COLO668 (cell line): ENCODE results near the gene KCNQ1.

Experiments
- DNase-seq: peaks from one replicate; lab custom pipeline; 2025; ENCODE audit not compliant: unreplicated experiment; lab: John Stamatoyannopoulos, UW

The KCNQ1 gene

DNA sequence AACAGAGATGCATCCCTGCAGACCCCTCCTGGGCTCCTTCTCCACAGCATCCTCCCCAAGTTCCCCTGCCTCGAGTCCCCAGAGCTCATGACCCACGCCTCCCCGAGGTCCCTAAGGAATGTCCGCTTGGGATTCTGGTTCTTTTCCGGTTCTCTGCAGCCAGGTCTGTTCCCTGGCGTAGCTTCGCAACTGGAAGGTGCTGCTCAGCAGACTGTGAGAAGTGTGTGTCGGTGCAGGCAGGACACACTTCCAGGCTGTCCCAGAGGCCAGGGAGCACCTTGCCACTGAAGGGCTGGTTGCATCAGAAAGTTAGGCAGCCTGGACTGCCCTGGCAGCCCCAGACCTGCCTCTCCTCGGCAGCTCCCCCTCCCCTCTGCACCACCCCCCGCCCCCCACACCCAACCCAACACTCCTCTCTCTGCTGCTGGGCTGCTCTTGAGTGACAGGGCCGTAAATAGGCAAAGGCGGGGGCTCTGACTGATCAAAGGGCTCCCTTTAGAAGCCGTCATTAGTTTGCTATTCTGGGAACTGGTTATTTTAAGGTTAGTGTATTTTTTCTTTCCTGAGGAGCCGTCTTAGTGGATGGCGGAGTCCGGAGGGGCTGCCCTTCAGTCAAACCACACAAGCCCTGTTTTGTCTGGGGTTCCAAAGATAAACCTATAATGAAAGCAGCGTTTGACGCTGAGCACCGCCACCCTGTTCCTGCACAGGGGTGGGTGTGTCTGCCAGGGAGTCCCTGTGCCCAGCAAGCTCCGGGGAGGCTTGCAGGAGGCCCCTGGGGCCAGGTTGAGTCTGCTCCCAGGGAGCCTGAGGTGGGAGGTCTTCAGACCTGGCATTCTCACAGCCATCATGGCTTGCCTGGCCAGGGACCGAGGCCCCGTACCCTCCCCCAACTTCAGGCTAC lies 343.6 kb downstream of the KCNQ1 start:
- no peak for DNase-seq

DNA sequence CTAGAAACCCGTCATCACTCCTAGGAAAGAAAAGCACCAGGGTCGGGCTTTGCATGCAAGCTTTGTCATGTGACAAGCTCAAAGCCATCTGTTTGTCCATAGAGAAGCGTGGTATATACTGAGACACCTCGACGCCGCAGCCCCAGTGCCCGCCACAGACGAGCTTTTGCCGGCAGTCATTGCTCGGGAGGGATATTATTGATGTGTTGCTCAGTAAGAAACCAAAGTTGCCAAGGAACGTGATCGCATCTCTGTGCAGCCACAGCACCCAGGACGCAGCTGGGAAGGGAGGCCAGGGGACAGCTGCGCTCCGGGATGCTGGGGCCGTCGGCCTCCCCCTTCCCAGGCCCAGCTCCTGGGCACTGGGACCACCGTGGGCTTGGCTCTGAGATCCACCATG lies 344.5 kb downstream of the KCNQ1 start:
- no peak for DNase-seq

DNA sequence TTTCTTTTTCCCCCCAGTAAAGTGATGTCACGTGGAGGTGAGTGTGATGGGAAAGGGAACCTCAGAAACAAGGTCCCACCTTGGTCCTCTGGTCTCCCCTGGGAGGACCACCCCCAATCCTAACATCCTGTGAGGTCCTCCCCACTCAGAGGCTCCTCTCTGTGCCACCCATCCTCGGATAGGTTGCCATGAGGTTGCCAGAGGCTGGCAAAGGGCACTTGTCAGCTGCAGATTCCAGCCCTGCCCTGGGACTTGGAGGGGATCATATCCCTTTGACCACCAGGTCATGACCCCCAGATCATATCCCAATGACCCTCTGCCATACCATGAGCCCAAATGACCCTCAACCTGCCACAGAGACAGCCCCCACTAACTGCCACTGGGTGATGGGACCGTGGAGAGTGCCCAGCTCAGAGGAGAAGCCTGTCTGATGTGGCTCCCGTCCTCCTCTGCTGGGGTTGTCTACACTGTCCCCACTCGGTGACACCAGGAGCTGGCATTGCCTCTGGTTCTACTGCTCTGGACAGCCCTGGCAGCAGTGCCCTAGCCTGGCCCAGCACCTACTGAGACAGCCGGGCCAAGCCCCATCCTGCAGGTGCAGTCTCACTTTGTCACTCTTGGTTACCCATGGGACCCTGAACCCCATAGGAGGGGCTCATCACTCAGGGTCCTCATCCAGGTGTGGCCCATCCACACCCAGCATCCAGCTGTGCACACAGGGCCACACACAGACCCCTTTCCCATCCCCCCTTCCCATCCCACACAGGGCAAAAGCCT lies 345.2 kb downstream of the KCNQ1 start:
- no peak for DNase-seq

DNA sequence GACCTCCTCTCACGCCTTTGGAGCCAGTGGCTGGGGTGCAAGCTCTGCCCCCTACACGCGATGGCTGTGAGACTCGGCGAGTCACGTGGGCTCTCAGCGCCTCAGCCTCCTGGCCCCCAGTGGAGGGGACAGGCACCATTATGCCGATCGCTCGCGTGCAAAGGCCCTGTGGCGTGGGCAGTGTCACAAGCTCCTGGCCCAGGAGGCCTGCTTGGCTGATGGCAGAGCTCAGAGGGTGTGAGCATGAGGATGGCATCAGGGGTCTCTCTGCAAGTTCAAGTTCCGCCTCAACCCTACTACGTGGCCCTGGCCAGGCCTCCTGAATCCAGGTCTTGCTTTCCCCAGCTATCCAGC lies 345.7 kb downstream of the KCNQ1 start:
- no peak for DNase-seq

DNA sequence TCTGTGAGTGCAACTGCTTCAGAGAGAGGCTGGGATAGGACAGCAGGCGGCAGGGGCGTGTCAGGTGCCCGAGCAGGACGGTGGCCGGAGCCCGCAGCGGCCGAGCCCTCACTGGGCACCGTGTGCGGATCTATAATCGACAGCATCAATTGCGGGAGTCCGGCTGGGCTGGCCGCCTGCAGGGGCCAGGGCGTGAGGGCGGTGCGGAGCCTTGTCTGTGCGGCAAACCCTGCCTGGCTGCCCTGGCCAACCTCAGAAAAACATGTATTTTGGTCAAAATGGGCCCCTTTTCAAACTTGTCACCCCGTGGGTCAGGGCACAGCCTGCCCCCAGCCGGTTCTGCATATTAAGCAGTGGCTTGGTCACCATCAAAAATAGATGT lies 346.3 kb downstream of the KCNQ1 start:
- no peak for DNase-seq

DNA sequence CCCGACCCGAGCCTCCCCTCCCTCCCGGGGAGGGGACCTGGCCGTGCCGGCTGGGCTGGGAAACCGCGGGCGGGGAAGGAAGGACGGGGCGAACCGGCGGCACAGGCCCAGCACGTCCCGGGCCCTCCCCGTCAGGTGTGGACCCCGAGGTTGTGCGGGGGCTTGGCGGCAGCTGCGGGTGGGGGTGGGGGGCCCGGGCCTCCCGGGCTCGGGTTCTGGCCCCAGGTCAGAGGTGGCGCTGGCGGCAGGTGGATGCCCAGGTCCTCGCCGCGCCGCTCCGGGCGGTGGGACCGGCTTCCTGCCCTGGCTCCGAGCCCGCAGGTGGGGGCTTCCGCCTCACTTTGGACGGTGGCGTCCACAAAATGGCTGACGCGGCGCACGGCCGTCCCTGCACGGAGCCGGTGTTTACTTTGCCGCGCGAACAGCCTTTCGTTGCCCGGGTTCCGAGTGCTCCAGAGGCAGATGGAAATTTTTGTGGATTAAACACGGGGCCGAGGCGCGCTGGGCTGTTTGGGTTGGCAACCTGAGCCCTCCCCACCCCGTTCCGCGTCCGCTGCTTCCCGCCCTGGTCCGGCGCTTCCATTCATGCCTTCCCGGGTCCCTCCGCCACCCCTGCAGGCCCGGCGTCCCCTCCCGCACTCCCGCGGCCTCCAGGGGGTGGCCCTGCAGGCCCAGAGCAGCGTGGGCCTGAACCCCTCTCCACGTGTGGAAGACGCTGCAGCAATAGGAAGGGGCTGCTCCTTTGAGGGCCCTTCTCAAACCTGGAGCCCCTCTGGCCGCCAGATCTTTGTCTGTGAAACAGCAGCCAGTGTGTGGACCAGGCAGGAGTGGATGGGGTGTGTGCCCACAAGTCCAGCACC lies 346.9 kb downstream of the KCNQ1 start:
- DNase-seq = peak; percentile 67

DNA sequence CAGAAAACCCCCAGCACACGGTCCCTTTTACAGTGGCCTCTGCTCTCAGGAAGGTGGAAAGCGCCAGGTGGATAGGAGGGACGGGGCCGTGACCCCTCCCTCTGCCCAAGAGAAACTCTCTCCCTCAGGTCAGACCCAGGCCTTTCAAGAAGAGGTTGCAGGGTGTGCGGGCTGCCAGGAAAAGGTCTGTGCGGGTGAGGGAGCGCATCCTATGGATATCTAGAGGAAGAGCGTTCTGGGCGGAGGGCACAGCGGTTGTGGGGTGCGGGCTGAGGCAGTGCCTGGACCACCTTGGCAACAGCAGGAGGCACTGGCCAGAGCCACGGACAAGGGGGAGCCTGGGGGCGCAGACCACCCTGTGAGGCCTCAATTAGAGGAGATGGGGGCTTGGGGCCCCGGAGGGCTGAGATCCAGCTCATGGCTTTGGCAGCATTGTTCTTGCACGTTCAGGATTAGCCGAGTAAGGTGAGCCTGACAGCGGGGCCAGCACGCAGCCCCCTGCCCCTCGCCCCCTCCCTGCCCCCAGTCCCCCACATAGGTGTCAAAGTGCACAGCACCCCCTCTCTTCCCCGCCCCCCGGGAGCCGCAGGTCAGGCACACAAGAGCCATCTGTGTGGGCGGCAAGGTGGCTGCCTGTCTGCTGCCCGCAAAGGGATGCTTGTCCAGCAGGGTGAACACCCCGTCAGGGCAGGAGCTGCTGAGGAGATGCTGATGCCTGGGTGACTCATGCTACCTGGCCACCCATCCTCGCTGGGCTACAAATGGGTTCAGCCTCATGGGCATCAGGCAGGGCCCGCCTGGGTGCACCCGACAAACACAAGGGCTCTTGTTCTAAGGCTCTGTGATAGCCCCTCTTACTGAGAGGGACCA lies 347.8 kb downstream of the KCNQ1 start:
- DNase-seq = no peak

DNA sequence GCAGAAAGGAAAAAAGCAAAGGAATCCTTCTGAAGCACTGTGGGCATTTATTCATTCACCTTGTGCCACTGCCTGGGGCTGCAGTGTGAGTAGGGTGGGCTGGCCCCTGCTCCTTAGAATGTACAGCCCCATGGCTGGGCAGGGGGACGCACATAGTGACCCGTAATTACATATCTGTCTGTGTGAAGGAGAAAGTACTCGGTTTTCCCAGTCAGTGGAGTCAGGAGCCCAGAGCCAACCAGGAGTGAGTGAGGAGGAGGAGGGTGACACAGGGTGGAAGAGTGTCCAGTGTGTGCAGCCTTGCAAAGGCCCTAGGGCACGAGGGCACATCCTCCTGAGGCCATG lies 348.9 kb downstream of the KCNQ1 start:
- DNase-seq = no peak

DNA sequence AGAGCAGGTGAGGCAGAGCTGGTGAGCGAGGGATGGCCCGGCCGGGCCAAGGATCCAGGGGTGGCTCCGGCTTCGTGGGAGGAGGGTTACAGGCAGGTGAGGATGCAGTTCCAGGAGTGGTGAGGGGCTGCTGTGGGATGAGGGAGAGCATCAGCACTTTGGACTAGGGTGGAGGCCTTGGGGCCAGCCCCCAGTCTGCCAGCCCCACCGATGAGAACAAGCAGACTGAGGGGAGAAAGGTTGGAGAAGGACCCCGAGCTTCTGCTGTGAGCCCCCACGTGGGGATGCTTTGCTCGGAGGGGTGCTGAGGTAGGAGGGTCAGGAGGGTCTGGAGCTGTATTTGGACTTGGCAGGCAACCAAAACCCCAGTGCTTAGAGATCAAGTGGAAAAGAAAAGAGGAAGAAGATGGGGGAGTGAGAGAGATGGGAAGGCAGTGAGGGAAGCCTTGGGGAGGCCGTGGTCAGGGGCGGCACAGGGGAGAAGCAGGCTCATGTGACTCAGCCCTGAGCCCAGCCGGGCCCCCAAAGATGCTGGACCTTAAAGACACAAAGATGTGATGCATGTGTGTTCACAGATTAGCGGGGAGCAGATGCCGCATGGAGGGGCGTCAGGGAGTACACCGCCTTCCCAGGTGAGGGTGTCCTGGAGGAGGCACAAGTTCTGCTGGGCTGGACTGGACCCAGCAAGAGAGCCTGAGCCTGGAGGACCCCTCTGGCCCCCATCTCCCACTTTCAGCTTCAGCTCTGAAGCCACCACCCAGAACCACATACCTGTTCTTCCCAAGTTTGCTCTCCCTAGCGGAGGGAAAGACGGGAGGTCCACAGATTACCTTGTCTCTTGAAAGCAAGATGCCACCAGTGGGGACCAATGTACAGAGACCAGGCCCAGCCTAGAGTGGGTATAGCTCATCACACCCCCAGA lies 349.5 kb downstream of the KCNQ1 start:
- no peak for DNase-seq

DNA sequence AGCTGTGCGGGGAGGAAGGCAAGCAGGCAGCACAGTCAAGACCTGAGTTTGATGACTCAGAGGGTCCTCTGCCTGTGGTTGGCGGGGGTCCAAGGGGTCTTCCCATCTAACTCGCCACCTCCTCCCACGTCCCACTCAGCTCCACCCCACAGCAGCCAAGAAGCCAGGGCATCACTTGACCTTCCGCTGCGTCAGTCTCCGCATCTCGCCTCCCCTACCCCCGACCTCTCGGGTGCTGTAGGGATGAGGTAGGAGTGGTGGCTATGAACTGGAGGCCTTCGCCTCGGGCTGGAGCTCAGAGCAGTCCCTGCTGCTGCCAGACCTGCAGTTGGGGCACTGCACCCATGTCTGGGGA lies 350.1 kb downstream of the KCNQ1 start:
- no peak for DNase-seq

DNA sequence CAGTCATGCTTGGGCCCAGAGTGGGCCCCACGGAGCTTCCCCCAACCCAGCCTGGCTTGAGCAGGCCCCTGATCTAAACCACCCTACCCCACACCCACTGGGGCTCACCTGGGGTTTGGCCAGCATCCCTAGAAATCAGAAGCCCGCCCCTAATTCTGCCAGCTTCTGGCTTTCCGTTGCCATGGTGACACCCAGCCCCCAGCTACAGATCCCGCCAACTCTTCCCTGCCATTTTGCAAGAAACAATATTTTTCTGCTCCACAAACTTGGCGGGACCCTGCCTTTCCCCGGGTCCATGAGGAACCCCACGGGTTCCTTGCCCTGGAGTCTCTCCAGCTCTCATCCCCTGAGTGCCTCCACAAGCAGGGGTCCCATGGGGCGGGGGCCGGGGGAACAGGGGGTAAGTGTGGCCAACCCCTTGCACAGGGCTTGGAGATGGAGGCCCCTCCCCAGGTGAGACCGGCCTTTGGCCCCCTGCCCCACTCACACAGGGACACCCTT lies 350.7 kb downstream of the KCNQ1 start:
- no peak for DNase-seq

DNA sequence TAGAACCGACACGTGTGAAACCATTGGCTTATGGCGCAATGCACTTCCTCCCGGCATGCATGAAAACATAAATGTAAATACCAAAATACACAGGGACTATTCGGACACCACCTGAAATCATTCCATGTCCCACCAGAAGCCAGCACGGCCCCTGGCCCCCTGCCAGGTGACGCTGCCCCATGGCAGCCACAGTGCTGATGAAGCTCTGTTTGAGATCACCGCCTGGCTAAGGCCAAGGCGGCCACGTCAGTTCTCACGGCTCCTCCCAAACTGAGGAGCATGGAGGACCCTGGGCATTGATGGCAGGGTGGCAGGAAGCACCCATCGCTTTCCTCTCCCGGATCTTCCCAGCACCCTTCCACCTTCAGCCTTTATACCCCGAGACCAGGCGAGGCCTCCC lies 351.3 kb downstream of the KCNQ1 start:
- no peak for DNase-seq

DNA sequence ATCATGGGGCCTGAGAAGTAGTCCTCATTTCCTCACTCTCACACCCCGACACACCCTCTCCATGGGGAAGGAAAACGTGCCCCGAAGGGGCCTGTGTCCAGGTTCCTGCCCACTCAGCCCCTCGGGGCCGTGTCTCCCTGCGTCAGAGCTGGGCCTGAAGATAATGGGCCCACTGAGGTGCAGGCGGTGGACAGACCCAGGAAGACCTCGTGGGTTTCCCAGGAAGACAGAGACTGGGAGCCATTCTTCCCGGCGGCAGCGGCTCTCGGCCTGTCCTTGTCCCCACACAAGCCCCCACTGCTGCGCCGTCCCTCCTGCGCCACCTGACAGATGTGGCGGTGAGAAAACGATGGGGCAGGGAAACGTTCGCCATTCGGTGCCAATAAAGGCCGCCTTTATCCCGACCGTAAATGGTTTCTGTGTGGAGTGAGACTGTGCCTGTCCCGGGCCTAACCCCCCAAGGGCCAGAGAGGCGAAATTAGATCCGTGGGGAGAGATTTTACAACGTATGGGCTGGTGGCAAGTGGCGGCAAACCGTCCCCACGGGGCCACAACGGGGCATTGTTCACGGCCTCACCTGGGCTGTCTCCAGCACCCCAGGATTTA lies 351.8 kb downstream of the KCNQ1 start:
- no peak for DNase-seq

DNA sequence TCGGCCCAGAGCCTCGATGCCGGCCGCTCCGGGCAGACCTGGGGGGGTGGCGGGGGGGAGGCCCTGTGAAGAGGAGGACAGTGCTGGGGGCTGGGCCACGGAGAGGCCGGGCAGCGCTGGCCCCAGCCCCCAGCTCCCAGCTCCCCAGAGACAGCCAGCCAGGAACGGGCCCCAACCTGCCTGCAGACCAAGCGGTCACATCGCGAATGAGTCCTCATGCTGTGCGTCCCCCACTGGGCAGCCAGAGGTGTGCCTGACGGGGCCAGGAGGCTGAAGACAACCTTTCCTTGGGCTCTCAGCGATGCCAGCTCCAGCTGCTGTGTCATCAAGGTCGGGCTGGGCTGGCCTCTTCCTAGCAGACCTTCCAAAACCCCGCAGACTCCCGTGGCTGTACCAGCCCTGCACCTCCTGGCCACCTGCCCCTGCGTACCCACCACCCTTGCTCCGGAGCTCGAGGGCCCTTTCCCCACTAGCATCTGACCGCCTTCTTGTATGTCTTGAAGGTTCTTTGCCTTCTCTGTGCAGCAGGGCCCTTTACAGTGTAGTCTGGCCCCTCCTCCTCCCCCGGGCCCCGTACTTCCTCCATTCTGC lies 352.4 kb downstream of the KCNQ1 start:
- DNase-seq = no peak

DNA sequence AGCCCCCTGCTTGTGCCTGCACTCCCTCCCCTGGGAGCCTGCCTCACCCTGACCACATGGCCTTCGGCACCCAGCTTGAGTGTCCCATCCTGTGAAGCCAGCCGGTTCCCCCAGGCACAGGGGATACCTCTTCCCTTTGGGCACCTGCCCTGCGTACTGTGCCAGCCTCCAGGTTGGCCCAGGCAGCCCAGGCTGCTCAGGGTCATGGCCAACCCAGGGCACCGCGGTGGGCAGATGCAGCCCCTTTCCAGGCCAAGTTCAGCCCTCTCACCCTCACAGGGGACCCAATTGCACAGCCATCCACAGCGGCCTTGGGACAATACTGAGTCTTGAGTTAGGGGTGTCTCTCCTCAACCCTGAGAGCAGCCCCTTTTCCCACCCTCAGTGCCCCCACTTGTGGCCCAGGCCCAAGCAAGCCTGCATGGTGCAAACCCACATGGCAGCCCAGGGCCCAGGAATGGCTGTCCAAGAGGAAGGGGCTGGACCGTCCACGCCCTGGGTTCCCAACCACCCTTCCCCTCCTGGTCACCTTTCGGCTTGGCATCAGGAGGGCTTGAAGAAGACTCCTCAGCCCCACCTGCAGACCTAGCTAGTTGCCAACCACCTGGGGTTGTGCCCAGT lies 353.0 kb downstream of the KCNQ1 start:
- no peak for DNase-seq

DNA sequence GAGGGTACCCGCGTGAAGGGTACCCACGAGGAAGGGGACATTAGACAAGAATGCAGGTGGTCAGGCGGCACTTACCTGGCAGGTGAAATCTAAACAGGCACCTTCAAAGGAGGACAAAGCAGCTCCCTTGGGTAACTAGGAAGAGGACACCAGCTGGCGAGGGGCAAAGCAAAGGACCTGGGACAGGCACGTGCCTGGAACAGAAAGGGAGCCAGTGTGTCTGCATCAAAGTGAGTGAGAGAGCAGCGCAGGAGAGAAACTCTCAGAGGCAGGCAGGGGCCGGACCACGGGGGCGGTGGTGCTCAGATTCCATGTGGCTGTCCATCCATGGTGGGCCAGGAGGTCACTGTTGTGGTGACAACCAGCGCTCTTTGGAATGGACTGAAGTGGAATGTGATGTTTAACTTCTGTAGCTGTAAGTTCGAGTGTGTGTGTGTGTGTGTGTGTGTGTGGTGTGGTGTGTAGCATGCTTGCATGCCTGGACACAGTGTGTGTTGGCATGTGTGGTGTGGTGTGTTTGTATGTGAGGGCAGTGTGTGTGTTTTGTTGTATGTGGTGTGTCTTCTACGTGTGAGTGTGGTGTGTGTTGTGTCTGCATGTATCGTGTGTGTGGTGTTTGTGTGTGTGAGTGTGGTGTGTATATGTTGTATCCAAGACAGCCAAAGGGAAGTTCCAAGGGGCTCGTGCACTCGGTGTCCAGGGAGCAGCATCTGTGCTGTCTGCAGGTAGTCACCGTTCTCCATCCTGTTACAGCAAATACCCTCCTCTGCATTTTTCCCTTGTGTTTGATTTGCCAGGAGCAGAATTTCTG lies 354.3 kb downstream of the KCNQ1 start:
- no peak for DNase-seq

DNA sequence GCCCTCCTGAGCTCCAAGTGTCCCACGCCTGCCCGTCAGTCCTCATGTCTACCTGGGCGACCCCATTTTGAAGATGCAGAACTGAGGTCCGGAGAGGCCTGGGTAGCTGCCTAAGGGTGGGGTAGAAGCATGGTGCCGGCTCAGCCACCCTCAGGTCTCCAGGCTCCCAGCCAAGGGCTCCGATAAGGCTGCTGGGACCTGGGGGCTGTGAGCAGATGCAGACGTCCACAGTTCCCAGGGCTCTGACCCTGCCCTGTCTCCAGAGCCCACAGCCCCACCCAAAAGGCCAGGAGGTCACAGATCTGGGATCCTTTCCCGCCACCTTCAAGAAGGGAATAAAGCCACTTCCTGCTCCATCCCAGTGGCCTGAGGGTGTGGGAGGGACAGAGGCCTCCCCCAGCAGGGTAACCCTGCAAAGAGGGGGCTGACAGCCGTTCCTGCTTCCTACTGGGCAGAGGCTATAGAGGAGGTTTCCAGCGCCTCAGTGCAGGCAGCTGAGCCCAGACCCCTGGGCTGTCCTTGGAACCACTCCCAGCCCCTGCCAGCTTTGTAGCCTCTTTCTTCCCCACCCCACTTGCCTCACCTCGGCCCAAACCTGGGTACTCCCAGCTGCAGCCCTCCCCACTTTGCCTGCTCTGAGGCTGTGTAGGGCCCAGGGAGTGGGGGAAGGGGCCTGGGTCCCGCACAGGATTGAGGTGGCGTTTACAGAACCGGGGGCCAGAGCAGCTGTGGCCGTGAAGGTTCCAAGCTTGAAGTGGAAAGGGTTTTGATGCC lies 355.3 kb downstream of the KCNQ1 start:
- no peak for DNase-seq
